ENCODE measurements around the gene LMO3.

Gene LMO3

DNA sequence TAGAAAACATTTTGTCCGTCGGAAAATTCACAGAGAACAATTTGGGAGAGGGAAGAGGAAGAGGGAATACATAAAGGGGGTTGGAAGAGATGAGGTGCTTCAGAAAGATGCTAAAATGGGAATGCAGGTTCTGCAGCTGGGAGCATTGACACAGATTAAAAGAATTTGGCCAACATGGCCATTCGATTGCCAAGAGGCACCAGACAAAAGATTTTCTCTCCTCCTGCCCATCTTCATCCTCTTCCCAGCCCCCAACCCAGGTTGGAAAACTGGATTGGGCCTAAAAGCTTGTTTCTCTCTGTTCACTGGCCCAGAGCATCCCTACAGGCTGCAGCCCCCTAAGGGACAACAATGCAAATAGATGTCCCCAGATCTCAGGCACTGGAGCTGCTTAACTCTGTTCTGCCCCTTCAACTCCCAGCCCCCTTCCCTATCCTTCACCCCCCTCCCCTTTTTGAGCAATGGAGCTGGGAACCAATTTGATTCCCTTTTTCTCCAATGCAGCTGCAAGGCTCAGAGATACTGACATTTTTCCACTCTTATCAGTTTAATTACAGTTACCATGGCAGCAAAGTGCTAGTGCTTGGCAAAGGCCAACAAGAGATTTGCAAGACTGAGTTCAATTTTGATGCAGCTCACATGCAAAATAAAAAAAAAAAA is 1.9 kb downstream of the LMO3 start:
- Histone ChIP-seq H4K20me1 (ENCODE audit: insufficient read depth, low read length, poor library complexity, severe bottlenecking) (no peaks in the 10 kb centered on the region), H3K9ac (ENCODE audit: low read depth, low read length, poor library complexity, severe bottlenecking) (no peak overlapping the region), H3F3A (ENCODE audit: low read depth) (no peaks in the 10 kb centered on the region), H3K79me2 (ENCODE audit: insufficient read depth, low read length) (no peaks in the 10 kb centered on the region), H3K4me3 (ENCODE audit: low read length, poor library complexity, severe bottlenecking) (no peak overlapping the region), H3K36me3 (ENCODE audit: insufficient read depth, low read length) (no peaks in the 10 kb centered on the region), H3K27me3 (ENCODE audit: insufficient read depth, low read length, poor library complexity, severe bottlenecking) (no peaks in the 10 kb centered on the region), H3K9me2 (replicated peaks; ENCODE audit: low read depth, low read length) (no peaks in the 10 kb centered on the region), H3K4me2 (ENCODE audit: low read depth, low read length, poor library complexity, severe bottlenecking) (no peak overlapping the region), H2AFZ (ENCODE audit: low read length) (no peak overlapping the region), H3K9me3 (ENCODE audit: insufficient read depth, low read depth, low read length) (no peaks in the 10 kb centered on the region), H3K4me1 (ENCODE audit: insufficient read depth, low read length, poor library complexity, severe bottlenecking) (no peaks in the 10 kb centered on the region)
- TF ChIP-seq EZH2phosphoT487 (IDR thresholded peaks at IDR 0.05; ENCODE audit: borderline replicate concordance) = no peak
- TF ChIP-seq, protein P1, sequence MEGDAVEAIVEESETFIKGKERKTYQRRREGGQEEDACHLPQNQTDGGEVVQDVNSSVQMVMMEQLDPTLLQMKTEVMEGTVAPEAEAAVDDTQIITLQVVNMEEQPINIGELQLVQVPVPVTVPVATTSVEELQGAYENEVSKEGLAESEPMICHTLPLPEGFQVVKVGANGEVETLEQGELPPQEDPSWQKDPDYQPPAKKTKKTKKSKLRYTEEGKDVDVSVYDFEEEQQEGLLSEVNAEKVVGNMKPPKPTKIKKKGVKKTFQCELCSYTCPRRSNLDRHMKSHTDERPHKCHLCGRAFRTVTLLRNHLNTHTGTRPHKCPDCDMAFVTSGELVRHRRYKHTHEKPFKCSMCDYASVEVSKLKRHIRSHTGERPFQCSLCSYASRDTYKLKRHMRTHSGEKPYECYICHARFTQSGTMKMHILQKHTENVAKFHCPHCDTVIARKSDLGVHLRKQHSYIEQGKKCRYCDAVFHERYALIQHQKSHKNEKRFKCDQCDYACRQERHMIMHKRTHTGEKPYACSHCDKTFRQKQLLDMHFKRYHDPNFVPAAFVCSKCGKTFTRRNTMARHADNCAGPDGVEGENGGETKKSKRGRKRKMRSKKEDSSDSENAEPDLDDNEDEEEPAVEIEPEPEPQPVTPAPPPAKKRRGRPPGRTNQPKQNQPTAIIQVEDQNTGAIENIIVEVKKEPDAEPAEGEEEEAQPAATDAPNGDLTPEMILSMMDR (conservative IDR thresholded peaks at IDR 0.05; ENCODE audit: low read length) = no peak

DNA sequence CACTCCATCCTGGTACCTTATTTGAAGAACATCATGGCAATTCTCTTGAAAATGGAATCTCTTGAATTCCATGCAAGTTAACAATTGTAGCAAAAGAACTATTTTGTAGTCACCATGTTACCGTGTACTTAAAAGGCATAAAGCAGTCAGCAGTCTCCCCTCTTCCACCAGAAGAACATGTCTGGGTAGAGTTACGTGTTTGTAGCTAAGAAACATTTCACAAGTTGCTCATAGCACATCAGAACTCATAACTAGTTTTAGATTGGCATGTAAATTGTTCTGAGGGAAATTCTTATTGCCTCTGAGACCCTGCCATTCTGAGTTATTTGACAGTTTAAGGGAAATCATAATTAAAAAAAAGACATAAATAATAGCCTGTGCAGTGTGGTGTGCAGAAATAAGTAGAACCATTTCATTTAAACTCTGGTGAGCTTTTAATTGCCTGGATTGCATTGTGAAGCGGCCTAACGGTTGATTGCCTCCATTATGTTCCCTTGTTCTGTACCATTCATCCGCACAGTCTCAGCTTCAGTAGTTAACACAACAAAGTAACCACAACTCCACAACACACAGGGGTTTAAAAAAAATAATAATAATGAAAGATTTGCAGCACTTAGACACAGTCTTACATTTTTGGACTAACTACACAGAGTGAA is 2.6 kb downstream of the LMO3 start:
- Histone ChIP-seq H3K9me2 (replicated peaks; ENCODE audit: low read depth, low read length) (no peaks in the 10 kb centered on the region), H3K4me3 (ENCODE audit: low read length, poor library complexity, severe bottlenecking) (no peak overlapping the region), H3K36me3 (ENCODE audit: insufficient read depth, low read length) (no peaks in the 10 kb centered on the region), H4K20me1 (ENCODE audit: insufficient read depth, low read length, poor library complexity, severe bottlenecking) (no peaks in the 10 kb centered on the region), H3K27me3 (ENCODE audit: insufficient read depth, low read length, poor library complexity, severe bottlenecking) (no peaks in the 10 kb centered on the region), H3K4me2 (ENCODE audit: low read depth, low read length, poor library complexity, severe bottlenecking) (no peak overlapping the region), H3K9ac (ENCODE audit: low read depth, low read length, poor library complexity, severe bottlenecking) (no peak overlapping the region), H3K4me1 (ENCODE audit: insufficient read depth, low read length, poor library complexity, severe bottlenecking) (no peaks in the 10 kb centered on the region), H3K9me3 (ENCODE audit: insufficient read depth, low read depth, low read length) (no peaks in the 10 kb centered on the region), H2AFZ (ENCODE audit: low read length) (no peak overlapping the region), H3K79me2 (ENCODE audit: insufficient read depth, low read length) (no peaks in the 10 kb centered on the region), H3F3A (ENCODE audit: low read depth) (no peaks in the 10 kb centered on the region)
- TF ChIP-seq, protein P1 (conservative IDR thresholded peaks at IDR 0.05; ENCODE audit: low read length) = no peak
- no peak for TF ChIP-seq EZH2phosphoT487 (IDR thresholded peaks at IDR 0.05; ENCODE audit: borderline replicate concordance)

DNA sequence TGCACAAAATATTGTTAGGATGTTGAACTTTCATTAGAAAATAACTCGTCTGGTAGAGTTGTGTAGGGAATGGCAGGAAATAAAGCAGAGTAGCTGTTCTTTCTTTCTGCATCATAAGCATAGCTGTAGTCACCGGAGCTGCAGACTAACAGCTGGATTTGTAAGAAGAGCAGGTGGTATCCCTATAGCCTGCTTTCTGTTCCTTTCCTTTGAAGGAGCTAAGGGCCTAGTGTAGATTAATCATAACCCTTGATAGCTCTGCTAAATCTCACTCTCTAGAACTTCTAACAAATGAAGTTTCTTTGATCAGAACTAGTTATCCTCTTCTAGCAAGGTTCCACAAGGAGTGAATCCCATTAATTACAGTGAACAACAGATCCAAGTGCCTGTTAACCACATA is 3.5 kb downstream of the LMO3 start:
- H3F3A ChIP-seq (ENCODE audit: low read depth) = no peaks in the 10 kb centered on the region
- H3K4me2 ChIP-seq (ENCODE audit: low read depth, low read length, poor library complexity, severe bottlenecking) = no peak overlapping the region
- no peaks in the 10 kb centered on the region for H4K20me1 ChIP-seq (ENCODE audit: insufficient read depth, low read length, poor library complexity, severe bottlenecking)
- no peak overlapping the region for H3K9ac ChIP-seq (ENCODE audit: low read depth, low read length, poor library complexity, severe bottlenecking)
- no peaks in the 10 kb centered on the region for H3K36me3 ChIP-seq (ENCODE audit: insufficient read depth, low read length)
- H2AFZ ChIP-seq (ENCODE audit: low read length) = no peak overlapping the region
- no peak overlapping the region for H3K4me3 ChIP-seq (ENCODE audit: low read length, poor library complexity, severe bottlenecking)
- H3K9me2 ChIP-seq (replicated peaks; ENCODE audit: low read depth, low read length) = no peaks in the 10 kb centered on the region
- no peaks in the 10 kb centered on the region for H3K27me3 ChIP-seq (ENCODE audit: insufficient read depth, low read length, poor library complexity, severe bottlenecking)
- no peaks in the 10 kb centered on the region for H3K79me2 ChIP-seq (ENCODE audit: insufficient read depth, low read length)
- TF ChIP-seq EZH2phosphoT487 (IDR thresholded peaks at IDR 0.05; ENCODE audit: borderline replicate concordance) = no peak
- TF ChIP-seq, protein P1 (conservative IDR thresholded peaks at IDR 0.05; ENCODE audit: low read length) = no peak
- H3K9me3 ChIP-seq (ENCODE audit: insufficient read depth, low read depth, low read length) = no peaks in the 10 kb centered on the region
- H3K4me1 ChIP-seq (ENCODE audit: insufficient read depth, low read length, poor library complexity, severe bottlenecking) = no peaks in the 10 kb centered on the region

Data from Loucy (cell line).